Measurements from ENCODE around the gene FHIT. TPM values are rescaled to one million over a fixed set of nuclear protein-coding genes. Genes with fewer than 3 reads are reported as not detected.

FHIT gene
- total RNA-seq, 1 donor from 2014 or later, result 5.7 TPM

DNA sequence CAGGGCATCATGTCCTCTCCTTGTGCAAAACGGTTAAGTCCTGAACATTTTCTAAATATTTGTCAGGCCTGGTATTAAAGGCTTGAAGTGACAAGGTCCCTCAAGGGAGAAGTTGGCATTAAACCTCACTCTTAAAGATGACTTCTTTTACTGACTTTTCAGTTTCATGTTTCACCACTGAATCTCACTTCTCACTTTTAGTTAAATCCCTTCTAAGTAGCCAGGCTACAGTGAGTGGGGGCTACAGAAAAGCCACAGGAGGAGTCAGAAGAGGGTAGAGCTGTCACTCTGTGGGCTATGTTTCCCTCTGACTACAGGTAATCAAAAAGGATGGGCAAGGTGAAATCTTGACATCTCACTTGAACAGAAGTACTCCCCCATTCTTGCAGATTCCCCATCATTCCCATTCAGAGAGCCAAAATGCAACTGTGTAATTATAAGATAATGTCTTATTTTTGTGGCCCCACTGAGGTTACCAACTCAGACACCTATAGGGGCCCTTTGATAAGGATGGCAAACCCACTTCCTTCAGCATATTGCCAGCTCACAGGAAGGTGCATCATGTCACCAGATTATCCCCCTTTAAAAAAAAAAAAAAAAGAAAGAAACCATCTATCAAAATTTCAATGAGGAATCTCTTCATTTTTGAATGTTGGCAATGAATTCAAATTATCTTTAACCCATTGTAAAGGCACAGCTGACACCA lies 1411.3 kb downstream of the FHIT start:
- Histone ChIP-seq H2AFZ (replicated peaks) (no peak overlapping the region), H3K27me3 (no peaks in the 10 kb centered on the region), H3F3A (ENCODE audit: low read depth) (no peaks in the 10 kb centered on the region), H3K4me3 (no peak overlapping the region), H3K79me2 (ENCODE audit: low read depth) (no peaks in the 10 kb centered on the region), H3K9me3 (ENCODE audit: low read depth) (no peaks in the 10 kb centered on the region), H3K27ac (no peak overlapping the region), H3K9ac (no peak overlapping the region), H3K4me2 (no peak overlapping the region), H3K4me1 (no peaks in the 10 kb centered on the region), H3K36me3 (no peaks in the 10 kb centered on the region), H4K20me1 (ENCODE audit: low read depth) (no peaks in the 10 kb centered on the region)
- TF ChIP-seq EZH2phosphoT487 (IDR thresholded peaks at IDR 0.05), result no peak
- TF ChIP-seq, protein P1, sequence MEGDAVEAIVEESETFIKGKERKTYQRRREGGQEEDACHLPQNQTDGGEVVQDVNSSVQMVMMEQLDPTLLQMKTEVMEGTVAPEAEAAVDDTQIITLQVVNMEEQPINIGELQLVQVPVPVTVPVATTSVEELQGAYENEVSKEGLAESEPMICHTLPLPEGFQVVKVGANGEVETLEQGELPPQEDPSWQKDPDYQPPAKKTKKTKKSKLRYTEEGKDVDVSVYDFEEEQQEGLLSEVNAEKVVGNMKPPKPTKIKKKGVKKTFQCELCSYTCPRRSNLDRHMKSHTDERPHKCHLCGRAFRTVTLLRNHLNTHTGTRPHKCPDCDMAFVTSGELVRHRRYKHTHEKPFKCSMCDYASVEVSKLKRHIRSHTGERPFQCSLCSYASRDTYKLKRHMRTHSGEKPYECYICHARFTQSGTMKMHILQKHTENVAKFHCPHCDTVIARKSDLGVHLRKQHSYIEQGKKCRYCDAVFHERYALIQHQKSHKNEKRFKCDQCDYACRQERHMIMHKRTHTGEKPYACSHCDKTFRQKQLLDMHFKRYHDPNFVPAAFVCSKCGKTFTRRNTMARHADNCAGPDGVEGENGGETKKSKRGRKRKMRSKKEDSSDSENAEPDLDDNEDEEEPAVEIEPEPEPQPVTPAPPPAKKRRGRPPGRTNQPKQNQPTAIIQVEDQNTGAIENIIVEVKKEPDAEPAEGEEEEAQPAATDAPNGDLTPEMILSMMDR (IDR thresholded peaks at IDR 0.05), result no peak
- no peak for TF ChIP-seq EZH2 (IDR thresholded peaks at IDR 0.05)
- Mint-ChIP-seq H3K4me1 (no peaks in the 10 kb centered on the region), H3K4me3 (no peak overlapping the region), H3K36me3 (no peaks in the 10 kb centered on the region), H3K27me3 (ENCODE audit: insufficient read depth, low read depth) (no peaks in the 10 kb centered on the region), H3K9me3 (peaks cover 3% of the 10 kb centered on the region), H3K27ac (no peak overlapping the region)
- DNase-seq (ENCODE audit: low spot score), result no peak

DNA sequence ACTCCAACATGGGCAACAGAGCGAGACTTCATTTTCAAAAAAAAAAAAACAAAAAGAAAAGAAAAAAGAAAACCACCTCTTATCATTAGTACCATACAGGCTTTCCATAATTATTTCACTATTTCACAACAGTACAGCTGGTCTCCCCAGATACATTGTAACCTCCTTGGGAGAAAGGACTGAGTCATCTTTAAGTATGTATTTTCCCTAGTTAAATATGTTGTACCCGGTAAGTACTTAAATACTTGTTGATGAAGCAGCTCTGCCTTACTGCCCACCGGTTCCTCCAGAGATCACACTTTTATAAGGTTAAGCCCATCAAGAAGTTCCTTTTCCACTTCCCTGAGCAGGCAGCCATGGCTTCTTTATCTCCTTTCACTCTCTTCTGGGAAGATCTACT lies 1412.0 kb downstream of the FHIT start:
- no peaks in the 10 kb centered on the region for H3K4me1 ChIP-seq
- DNase-seq (ENCODE audit: low spot score), result no peak
- peaks cover 3% of the 10 kb centered on the region for H3K9me3 Mint-ChIP-seq

DNA sequence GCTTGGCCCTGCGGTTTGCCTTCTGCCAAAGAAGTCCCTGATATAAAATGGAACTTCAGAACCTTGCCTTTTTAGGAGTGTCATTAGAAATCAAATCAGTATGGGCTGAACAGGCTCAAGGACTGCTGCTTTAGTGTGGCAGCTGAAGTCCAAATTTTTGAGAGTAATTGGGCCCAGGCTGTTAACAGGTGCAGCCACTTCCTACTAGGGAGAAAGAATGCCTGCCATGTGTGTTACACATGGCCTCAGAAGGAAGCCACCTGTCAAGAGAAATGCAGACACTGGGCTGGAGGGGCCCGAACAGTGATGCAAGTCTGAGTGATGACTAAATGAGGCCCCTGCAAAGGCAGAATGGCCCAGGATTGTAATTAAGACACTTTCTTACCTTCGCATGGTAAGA lies 1414.7 kb downstream of the FHIT start:
- H3K4me3 Mint-ChIP-seq, result no peak overlapping the region
- no peak overlapping the region for H3K4me3 ChIP-seq
- H3K36me3 ChIP-seq, result no peaks in the 10 kb centered on the region
- H3K4me1 Mint-ChIP-seq, result no peaks in the 10 kb centered on the region
- no peak overlapping the region for H3K27ac Mint-ChIP-seq
- H3K79me2 ChIP-seq (ENCODE audit: low read depth), result no peaks in the 10 kb centered on the region
- no peak overlapping the region for H3K27ac ChIP-seq
- H3K4me2 ChIP-seq, result no peak overlapping the region
- H3K36me3 Mint-ChIP-seq, result no peaks in the 10 kb centered on the region
- H3F3A ChIP-seq (ENCODE audit: low read depth), result no peaks in the 10 kb centered on the region
- no peaks in the 10 kb centered on the region for H3K9me3 ChIP-seq (ENCODE audit: low read depth)
- no peak for DNase-seq (ENCODE audit: low spot score)
- H3K9ac ChIP-seq, result no peak overlapping the region
- TF ChIP-seq EZH2phosphoT487 (IDR thresholded peaks at IDR 0.05) (no peak), EZH2 (IDR thresholded peaks at IDR 0.05) (no peak)
- TF ChIP-seq, protein P1 (IDR thresholded peaks at IDR 0.05), result no peak
- H4K20me1 ChIP-seq (ENCODE audit: low read depth), result no peaks in the 10 kb centered on the region
- no peaks in the 10 kb centered on the region for H3K4me1 ChIP-seq
- peaks cover 1% of the 10 kb centered on the region for H3K27me3 Mint-ChIP-seq (ENCODE audit: insufficient read depth, low read depth)
- no peak overlapping the region for H2AFZ ChIP-seq (replicated peaks)
- peaks cover 6% of the 10 kb centered on the region for H3K9me3 Mint-ChIP-seq
- H3K27me3 ChIP-seq, result no peaks in the 10 kb centered on the region

More for the DNA sequence above, 1412.0 kb downstream of the FHIT start:
- Histone ChIP-seq H3K27ac (no peak overlapping the region), H3K36me3 (no peaks in the 10 kb centered on the region), H3K79me2 (ENCODE audit: low read depth) (no peaks in the 10 kb centered on the region), H3K9ac (no peak overlapping the region), H3F3A (ENCODE audit: low read depth) (no peaks in the 10 kb centered on the region), H3K27me3 (no peaks in the 10 kb centered on the region), H2AFZ (replicated peaks) (no peak overlapping the region), H4K20me1 (ENCODE audit: low read depth) (no peaks in the 10 kb centered on the region), H3K4me3 (no peak overlapping the region), H3K4me2 (no peak overlapping the region), H3K9me3 (ENCODE audit: low read depth) (no peaks in the 10 kb centered on the region)
- Mint-ChIP-seq H3K27me3 (ENCODE audit: insufficient read depth, low read depth) (no peaks in the 10 kb centered on the region), H3K27ac (no peak overlapping the region), H3K36me3 (no peaks in the 10 kb centered on the region), H3K4me3 (no peak overlapping the region), H3K4me1 (no peaks in the 10 kb centered on the region)
- no peak for TF ChIP-seq EZH2 (IDR thresholded peaks at IDR 0.05)
- TF ChIP-seq, protein P1 (IDR thresholded peaks at IDR 0.05), result no peak
- TF ChIP-seq EZH2phosphoT487 (IDR thresholded peaks at IDR 0.05), result no peak

Measured in neural progenitor cell (in vitro differentiated cells).